ENCODE data around the gene FOXE1.

Gene FOXE1

DNA sequence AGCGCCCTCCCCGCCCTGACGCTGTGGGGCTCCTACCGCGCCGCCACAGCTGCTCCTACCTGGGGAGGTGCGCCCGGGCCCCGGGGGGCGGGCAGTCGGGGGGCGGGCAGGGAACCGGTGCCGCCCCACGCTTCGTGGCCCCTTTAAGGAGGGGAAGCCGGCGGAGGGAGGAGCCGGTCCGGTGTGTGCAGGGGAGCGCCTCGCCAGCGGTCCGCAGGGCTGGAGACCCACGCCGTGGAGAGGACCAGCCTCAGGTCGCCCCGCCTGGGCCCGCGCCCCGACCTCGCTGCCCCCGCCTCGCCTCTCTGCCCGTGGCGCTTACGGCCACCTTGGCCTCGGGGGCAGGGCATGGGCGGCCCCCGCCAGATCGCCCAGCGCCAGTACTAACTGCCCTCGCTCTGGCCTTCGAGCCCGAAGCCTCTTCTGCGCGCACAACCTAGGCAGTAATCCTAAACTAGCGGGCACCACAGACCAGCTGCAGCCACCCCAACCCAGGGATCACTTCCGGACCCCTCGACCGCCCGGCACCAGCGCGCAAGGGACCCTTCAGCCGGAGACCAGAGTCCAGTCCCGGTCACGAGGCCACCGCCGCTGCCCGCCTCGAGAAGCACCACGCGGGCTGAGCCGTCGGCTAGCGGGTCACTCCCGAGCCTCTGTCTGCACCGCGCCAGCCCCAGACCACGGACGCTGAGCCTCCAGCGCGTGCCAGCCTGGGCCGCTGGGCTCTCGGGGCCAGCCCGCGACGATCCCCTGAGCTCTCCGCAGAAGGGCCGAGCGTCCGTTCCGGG, at the start of gene FOXE1:
Gene FOXE1 (plus strand): TSS at position 171 of the 788 bp plus-strand sequence. CDS start 689 bp downstream, outside the sequence.
- no peak for DNase-seq

DNA sequence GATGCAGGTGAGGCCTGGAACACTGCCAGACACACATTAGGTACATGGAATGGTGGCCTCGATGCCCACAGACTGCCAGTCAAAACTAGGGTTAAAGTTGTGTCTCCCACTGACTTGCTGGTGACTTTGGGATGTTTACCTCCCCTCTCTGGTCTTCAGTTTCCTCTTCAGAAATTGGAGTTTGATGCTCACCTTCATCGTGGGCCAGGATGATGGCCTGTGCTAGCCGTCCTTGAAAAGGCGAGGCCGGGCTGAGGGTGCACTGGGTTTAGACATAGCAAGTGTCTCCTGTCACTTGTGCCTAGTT, 49.0 kb upstream of the FOXE1 start:
- DNase-seq = no peak

DNA sequence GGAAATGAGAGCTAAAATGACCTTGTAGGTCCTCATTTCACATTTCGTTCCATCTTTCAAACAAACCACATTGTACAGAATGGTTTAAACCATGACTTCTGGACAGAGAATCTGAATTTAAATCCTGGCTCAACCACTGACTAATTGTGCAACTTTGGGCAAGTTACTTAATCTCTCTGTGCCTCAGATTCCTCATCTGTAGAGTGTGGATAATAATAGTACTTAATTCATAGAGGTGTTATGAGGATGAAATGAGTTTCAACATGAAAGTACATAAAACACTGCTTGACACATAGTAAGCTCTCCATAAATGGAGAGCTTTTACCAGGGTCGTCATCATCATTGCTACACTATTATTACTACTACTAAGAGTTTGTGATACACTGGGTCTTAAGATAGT, 46.3 kb upstream of the FOXE1 start:
- DNase-seq = no peak

- no peak for DNase-seq
Observed at GRCh38 chr9:97807681-97808080, 45.3 kb upstream of the FOXE1 start.

- DNase-seq = no peak
Observed at GRCh38 chr9:97808415-97808814, 44.6 kb upstream of the FOXE1 start.

DNA sequence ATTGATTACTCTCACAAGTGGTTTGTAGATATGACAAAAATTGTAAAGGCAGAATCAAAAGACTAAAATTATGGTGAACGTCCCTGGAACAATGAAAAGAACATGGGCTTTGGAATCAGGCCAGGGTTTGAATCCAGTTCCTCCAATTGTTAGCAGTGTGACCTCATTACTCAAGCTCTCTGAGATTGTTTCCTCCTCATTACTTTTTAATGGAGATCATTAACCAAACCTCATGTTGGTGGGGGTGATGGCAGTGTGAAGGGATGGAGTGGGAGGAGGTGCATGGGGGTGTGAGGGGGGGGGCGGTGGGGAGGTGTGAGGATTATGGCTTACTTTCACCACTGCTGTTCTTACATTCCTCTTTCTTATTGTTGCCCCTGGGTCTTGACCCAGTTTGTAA, 44.1 kb upstream of the FOXE1 start:
- DNase-seq = no peak

DNA sequence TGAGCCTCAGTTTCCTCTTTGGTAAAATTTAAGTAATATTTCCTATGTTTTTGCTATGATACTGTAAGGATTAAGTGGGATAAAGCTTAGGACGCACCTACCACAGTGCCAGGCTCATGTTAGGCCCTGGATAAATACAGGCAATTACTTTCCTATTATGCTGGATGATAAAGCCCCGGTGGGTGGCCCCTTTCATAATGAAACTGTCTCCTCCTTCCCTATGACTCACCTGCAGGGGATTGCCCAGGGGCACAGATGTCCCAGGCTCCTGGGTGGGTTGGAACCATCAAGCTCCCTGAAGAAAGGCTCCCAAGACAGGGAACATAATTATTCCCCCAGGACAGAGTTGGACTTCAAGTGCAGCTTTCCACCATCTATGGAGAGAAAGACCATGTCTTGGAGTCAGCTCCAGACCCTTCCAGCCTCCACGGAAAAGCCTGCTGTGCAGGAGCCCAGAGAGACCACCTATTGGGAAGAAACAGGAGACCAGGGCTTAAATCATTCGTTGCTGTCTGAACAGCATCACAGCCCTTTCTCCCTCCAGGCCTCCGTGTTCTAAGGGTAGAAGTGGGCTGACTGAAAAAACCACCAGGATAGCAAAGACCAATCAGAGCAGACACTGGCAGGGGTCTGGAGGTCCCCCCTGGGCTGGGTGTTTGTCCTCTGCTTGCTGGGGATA, 43.2 kb upstream of the FOXE1 start:
- DNase-seq = no peak

GRCh38 chr9:97811533-97812246, 41.3 kb upstream of the FOXE1 start:
- DNase-seq = peak; percentile 51

DNA sequence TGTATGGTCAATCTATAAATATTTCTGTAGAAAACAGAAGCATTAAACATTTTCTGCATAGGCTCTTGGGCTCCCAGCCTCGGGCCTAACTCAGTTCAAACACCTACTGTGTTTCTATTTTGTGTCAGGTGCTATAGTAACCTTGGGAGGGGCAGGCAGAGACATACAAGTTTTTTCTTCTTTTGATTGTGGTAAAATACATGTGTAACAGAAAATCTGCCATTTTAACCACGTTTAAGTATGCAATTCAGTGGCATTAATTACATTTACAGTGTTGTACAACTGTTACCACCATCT, 40.8 kb upstream of the FOXE1 start:
- DNase-seq = no peak

GRCh38 chr9:97813072-97813471, 40.0 kb upstream of the FOXE1 start:
- DNase-seq = no peak

DNA sequence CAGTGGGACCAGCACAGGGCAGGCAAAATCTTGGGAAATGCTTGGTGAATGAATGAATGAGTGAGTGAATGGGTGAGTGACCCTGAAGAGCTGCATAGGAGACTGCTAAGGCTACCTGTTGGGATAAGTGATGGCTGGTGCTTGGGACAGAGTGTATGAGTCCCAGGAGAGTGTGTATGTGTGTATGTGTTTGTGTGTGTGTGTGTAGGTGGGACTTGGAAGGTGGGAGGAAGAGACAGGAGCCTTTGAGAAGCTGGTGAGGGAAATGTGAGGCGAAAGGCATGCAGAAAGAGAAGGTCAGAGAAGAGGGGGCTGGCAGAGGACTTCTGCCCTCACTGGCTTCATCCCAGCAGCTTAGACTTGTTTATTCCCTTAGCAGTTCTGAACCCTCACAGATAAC, 33.3 kb upstream of the FOXE1 start:
- no peak for DNase-seq

DNA sequence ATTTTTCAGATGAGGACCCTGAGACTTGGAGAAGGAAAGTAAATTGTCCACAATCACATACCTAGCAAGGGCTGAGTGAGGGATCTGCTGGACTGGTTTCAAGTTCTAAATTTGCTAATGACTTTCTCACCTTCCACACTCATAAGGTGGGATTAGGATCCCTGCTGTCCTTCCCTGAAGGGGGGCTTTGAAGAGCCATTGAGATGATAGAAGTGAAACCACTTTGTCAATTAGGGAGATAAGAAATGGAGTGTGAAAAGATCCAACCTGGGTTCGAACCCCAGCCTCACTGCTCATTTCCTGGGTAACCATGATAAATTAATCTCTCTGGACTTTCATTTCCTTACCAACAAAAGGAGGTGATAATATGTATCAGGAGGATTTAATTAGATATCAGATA, 32.7 kb upstream of the FOXE1 start:
- no peak for DNase-seq

DNA sequence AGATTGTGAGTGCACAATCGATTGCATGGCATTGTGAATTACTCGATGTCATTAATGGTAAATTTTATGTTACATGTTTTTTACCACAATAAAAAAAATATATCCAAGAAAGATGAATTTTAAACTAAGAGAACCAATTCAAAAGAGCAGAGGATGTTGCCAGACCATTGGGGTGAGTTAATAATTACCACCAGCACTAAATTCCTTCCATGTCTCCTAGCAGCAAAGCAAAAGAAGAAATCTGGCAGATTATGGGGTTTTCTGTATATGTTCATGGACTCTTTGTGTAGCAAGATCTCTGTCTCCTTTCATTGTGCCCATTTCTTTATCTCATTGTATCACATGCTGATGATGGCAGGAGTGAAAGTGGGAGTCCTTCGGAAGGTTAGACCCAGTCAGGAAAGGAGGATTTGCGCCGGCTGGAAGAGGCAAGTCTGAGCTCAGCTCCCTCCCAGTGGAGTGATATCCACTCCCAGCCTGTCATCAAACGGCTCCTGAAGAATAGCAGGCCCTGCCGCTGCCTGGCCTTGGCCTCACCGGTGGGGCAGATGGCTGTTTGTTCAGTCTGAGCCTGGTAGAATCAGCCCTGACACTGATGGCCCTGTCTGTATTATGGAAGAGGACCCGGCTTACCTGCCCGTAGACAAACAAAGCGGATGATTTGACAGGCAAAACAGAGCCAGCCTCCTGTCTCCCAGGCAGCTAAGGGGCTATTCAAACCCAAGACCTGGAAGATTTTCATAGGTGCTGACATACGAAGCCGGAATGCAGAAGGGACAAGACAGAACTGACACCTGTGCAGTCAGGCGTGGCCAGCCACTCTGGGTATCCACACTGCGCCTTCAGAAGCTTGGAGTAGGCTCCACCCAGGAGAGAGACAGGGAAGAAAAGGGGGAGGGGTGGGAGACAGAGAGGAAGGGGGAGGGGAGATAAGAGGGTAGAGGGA, 21.9 kb upstream of the FOXE1 start:
- DNase-seq = no peak

- DNase-seq = no peak
Observed at GRCh38 chr9:97831843-97832636, 21.0 kb upstream of the FOXE1 start.

GRCh38 chr9:97840521-97840920, 12.5 kb upstream of the FOXE1 start:
- DNase-seq = peak; percentile 59

GRCh38 chr9:97842960-97843359, 10.1 kb upstream of the FOXE1 start:
- DNase-seq = no peak

GRCh38 chr9:97845130-97845529, 7.9 kb upstream of the FOXE1 start:
- DNase-seq = no peak

DNA sequence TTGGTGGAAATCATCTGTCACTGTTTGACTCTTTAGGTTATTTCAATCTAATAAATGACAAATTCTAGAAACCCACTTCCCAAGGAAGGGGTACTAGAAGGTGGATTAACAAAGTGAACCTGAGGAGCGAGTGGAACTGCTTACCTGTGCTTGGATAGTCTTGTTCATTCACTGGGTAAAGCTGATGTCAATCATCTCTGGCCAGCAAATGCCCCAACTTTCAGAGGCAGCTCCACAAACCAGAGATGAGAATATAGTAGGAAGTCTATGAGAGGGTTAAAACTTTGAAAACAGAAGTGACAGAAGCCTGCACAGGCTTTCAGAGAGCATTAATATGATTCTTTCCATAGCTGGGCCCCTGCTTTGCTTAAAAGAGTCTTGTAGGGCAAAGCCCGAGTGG, 7.3 kb upstream of the FOXE1 start:
- no peak for DNase-seq

DNA sequence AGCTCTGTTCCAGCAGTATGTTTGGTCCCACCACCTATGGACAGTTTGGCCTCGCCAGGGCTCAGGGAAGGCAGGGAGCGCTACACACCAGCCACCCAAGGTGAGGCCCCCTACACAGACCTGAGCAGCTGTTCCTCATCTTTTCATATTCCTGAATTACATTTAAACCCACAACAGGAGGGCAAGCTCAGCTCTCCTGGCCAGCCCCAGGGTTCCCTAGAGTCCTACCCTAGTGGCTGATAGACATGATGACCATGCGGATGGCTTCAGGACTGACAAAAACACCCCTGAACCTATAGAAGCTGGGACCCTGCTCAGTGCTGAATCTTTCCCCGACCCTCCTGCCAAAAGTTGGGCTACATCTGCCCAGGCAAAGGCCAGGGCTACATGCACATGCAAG, 6.7 kb upstream of the FOXE1 start:
- no peak for DNase-seq

GRCh38 chr9:97847474-97848214, 5.4 kb upstream of the FOXE1 start:
- DNase-seq = no peak

GRCh38 chr9:97848215-97848479, 4.9 kb upstream of the FOXE1 start:
- DNase-seq = no peak
